OCI-LY7 (cell line): ENCODE data around the gene PPARG.

Experiments
- EZH2phosphoT487 ChIP-seq: fragments of 200-600 bp; sonication (generic); IDR thresholded peaks from 2 replicates; pipeline ENCODE4 v1.6.1; 2018; ENCODE audit warnings: low read depth, borderline replicate concordance, mild to moderate bottlenecking, mixed run types, antibody characterized with exemption, low read length, moderate library complexity, mixed read lengths
- TF ChIP-seq, protein P1 (sequence below): fragments of 200-600 bp; sonication (generic); conservative IDR thresholded peaks from 2 replicates; pipeline ENCODE4 v1.5.1; 2014; ENCODE audit warnings: mild to moderate bottlenecking, antibody characterized with exemption, low read length, moderate library complexity, mixed read lengths

DNA sequence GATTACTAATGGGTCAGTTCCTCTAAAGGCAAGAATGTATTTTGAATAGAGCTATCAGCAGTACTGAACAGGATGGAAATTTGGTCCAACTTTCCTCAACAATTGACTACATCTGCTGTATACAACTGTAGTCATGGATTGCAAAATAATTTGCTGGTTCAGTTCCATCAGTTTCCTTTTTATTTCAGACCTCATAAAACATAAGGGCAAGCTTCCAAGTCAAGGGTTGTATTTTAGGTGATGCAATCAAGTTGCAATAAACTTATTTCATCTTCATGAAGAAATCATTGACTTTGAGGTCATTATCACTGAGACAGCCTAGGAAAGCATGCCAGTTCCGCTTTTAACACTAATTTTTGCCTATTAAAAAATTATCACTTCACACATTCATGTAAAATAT is 105.0 kb downstream of the PPARG start:
- TF ChIP-seq, protein P1, sequence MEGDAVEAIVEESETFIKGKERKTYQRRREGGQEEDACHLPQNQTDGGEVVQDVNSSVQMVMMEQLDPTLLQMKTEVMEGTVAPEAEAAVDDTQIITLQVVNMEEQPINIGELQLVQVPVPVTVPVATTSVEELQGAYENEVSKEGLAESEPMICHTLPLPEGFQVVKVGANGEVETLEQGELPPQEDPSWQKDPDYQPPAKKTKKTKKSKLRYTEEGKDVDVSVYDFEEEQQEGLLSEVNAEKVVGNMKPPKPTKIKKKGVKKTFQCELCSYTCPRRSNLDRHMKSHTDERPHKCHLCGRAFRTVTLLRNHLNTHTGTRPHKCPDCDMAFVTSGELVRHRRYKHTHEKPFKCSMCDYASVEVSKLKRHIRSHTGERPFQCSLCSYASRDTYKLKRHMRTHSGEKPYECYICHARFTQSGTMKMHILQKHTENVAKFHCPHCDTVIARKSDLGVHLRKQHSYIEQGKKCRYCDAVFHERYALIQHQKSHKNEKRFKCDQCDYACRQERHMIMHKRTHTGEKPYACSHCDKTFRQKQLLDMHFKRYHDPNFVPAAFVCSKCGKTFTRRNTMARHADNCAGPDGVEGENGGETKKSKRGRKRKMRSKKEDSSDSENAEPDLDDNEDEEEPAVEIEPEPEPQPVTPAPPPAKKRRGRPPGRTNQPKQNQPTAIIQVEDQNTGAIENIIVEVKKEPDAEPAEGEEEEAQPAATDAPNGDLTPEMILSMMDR = no peak
- TF ChIP-seq EZH2phosphoT487 = no peak
